Activated CD8-positive, alpha-beta T cell treated with anti-CD3 and anti-CD28 coated beads for 36 hours (primary cell): ENCODE data around the gene CFAP221. TPM values are rescaled to one million over a fixed set of nuclear protein-coding genes. Genes with fewer than 3 reads are reported as not detected.

ENCODE experiments used
- ATAC-seq: fragments of 200-7000 bp; cut with Tn5 transposase; one replicate; pipeline ENCODE4 v1.10.0; 2021; ENCODE audit warnings: mild to moderate bottlenecking, moderate library complexity
- CTCF ChIA-PET: fragments of 350-600 bp; sonication (Branson Sonifier 250); formaldehyde crosslinking; loops from one replicate; lab custom pipeline; 2021; ENCODE audit warnings: antibody characterized with exemption; lab: Charles Lee
- POLR2A ChIA-PET: fragments of 350-600 bp; sonication (Branson Sonifier 250); formaldehyde crosslinking; loops from one replicate; lab custom pipeline; 2021; ENCODE audit warnings: antibody characterized with exemption; lab: Charles Lee
- DNase-seq: peaks from one replicate; pipeline ENCODE4 v3.0.0-alpha.2; 2020
- H3K27ac Mint-ChIP-seq: one replicate; pipeline ENCODE4 v1.8.0; 2021; ENCODE audit warnings: mild to moderate bottlenecking, mixed read lengths
- H3K27me3 Mint-ChIP-seq: one replicate; pipeline ENCODE4 v1.8.0; 2021; ENCODE audit warnings: mixed read lengths
- H3K36me3 Mint-ChIP-seq: one replicate; pipeline ENCODE4 v1.8.0; 2021; ENCODE audit warnings: low read depth, mixed read lengths
- H3K4me1 Mint-ChIP-seq: one replicate; pipeline ENCODE4 v1.8.0; 2021; ENCODE audit warnings: low read depth, mixed read lengths
- H3K4me3 Mint-ChIP-seq: one replicate; pipeline ENCODE4 v1.8.0; 2021; ENCODE audit warnings: mild to moderate bottlenecking, moderate library complexity, mixed read lengths
- H3K9me3 Mint-ChIP-seq: one replicate; pipeline ENCODE4 v1.8.0; 2021; ENCODE audit warnings: mixed read lengths
- intact Hi-C: fragments of 100-400 bp; cut with micrococcal nuclease; formaldehyde crosslinking; loops from one replicate; pipeline ENCODE4 v1.10.0; 2022
- total RNA-seq, 2 experiments: library from RNA; stranded (reverse); gene quantifications; one replicate each; pipeline ENCODE4 v1.2.3, GENCODE V29; 2021
- TF ChIP-seq, protein P1 (sequence below): fragments of 200-600 bp; IDR thresholded peaks from one replicate; pipeline ENCODE4 v1.8.0; 2022; ENCODE audit warnings: antibody characterized with exemption, mild to moderate bottlenecking

The CFAP221 gene
- total RNA-seq, 2 experiments from 2014 or later = not detected

DNA sequence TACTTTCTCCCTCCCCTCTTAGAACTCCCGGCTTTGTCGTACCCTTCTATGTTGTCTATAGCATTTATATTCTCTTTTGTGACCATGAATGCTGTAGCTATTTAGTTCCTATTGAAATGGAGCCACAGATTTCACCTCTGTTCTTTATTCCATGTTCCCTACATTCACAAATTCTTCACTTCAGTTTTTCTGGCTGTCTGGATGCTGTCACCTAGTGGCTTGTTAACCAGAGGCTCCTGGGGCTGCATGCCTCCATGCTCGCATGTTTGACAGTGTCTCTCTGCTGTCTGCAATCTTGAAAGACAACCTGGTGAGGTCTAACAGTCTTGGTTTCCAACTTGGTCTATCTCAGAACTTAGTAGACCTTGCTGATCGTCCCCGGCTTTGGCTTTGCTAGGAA is 48.2 kb downstream of the CFAP221 start:
- H3K9me3 Mint-ChIP-seq = no peaks in the 10 kb centered on the region
- H3K27ac Mint-ChIP-seq = no peak overlapping the region
- H3K27me3 Mint-ChIP-seq = peaks cover 4% of the 10 kb centered on the region
- DNase-seq = no peak
- intact Hi-C loops = no loop called here
- no peak for ATAC-seq
- no peaks in the 10 kb centered on the region for H3K36me3 Mint-ChIP-seq
- ChIA-PET POLR2A (no interaction called here), CTCF (no interaction called here)
- TF ChIP-seq, protein P1, sequence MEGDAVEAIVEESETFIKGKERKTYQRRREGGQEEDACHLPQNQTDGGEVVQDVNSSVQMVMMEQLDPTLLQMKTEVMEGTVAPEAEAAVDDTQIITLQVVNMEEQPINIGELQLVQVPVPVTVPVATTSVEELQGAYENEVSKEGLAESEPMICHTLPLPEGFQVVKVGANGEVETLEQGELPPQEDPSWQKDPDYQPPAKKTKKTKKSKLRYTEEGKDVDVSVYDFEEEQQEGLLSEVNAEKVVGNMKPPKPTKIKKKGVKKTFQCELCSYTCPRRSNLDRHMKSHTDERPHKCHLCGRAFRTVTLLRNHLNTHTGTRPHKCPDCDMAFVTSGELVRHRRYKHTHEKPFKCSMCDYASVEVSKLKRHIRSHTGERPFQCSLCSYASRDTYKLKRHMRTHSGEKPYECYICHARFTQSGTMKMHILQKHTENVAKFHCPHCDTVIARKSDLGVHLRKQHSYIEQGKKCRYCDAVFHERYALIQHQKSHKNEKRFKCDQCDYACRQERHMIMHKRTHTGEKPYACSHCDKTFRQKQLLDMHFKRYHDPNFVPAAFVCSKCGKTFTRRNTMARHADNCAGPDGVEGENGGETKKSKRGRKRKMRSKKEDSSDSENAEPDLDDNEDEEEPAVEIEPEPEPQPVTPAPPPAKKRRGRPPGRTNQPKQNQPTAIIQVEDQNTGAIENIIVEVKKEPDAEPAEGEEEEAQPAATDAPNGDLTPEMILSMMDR = no peak
- H3K4me1 Mint-ChIP-seq = no peaks in the 10 kb centered on the region
- H3K4me3 Mint-ChIP-seq = no peak overlapping the region

DNA sequence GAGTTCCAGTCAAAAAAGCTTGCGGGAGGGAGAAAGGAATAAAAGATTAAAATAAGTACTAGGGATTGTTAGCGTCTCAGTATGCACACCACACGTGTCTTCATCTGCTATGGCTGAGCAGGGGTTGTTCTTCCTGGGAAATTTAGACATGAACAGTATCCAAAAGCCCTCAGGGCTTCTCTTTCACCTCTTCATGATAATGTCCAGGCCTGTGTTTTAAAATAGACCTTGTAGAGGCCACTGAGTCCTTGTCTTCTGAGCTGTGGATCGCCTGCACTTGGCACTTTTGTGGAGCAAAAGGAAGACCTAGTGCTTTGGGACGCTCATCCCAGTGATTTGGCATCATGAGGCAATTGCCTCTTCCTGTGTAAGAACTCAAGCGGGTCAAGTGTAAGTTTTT is 52.4 kb downstream of the CFAP221 start:
- ChIA-PET CTCF (no interaction called here), POLR2A (no interaction called here)
- Mint-ChIP-seq H3K36me3 (no peaks in the 10 kb centered on the region), H3K9me3 (no peaks in the 10 kb centered on the region), H3K4me3 (no peak overlapping the region), H3K4me1 (no peaks in the 10 kb centered on the region), H3K27me3 (peaks cover 2% of the 10 kb centered on the region), H3K27ac (no peak overlapping the region)
- DNase-seq (no peak), ATAC-seq (no peak)
- TF ChIP-seq, protein P1 = no peak
- intact Hi-C loops = no loop called here

DNA sequence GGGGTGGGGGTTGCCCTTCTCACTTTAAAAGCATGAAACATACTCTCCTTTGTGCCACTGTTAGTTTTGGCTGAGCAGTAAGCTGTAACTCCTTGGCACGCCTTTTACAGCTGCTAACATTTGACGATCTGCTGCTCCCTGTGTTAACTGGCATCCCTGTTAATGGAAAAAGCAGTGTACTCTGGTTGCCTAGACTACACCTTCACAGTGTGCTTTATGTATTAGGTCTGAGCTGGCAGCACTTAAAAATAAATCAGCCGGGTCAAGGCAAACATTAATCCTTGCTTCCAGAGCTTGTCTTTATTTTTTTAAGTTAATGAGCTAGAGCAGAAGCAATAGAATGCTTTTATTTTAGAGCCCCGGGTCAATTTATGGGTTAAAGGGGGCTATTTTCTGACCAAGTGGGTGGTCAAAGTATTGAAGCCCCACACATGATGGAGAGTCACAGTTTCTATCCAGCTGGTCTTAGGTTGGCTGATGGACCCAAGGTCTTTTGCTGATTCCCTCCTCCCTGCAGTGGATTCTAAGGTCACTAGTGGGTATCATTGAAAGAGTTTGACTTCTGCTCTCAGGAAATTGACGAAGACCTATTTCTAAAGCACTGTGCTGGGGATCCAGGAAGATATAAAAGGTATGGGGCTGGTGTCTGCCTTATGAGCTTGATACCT is 54.5 kb downstream of the CFAP221 start:
- DNase-seq (no peak), ATAC-seq (no peak)
- Mint-ChIP-seq H3K27ac (no peak overlapping the region), H3K36me3 (no peaks in the 10 kb centered on the region), H3K9me3 (no peaks in the 10 kb centered on the region), H3K27me3 (no peaks in the 10 kb centered on the region), H3K4me3 (no peak overlapping the region), H3K4me1 (no peaks in the 10 kb centered on the region)
- ChIA-PET POLR2A (interaction anchor here (0.6 kb wide), 1 partner anchor 9 kb away, joined by 3 read pairs; no protein-coding TSS in a partner anchor), CTCF (no interaction called here)
- intact Hi-C loops = no loop called here
- TF ChIP-seq, protein P1 = no peak

DNA sequence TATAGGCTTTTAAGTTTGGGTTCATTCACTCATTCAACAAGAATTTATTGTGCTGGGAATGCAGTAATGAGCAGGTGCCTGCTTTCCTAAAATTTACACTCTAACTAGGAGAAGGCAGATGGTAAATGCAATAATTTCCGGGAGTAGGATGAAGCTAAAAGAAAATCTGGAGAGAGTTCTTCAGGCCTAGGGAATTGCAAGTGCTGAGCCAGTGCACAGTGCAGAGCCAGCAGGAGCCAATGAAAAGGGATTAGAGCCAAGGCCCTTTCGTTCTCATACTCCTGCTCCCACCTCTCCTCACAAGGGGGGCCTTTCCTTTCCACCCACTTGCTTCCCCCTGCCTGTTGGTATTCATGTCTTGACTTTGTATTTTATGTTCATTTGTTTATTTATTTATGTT is 55.1 kb downstream of the CFAP221 start:
- Mint-ChIP-seq H3K27ac (no peak overlapping the region), H3K36me3 (no peaks in the 10 kb centered on the region), H3K9me3 (no peaks in the 10 kb centered on the region), H3K4me1 (no peaks in the 10 kb centered on the region), H3K27me3 (no peaks in the 10 kb centered on the region), H3K4me3 (no peak overlapping the region)
- TF ChIP-seq, protein P1 = no peak
- ChIA-PET POLR2A (no interaction called here), CTCF (no interaction called here)
- no peak for ATAC-seq
- no peak for DNase-seq
- intact Hi-C loops = no loop called here

DNA sequence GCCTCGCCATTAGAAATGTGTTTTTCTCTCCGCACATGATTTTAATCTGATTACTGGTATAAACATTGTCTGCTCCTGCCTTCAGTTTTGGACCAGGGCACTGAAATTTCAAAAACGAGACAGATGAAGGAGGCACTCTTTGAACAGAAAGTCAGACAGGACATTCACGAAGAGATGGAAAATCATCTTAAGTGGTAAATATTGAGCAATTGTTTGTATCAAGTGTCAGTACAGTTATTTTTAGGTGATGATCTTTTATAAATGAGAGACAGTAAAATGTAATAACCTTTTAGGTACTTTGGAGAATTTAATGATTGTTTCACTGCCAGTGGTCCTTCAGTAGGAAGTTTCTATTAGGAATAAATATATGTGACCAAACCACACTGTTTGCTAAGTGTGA is 60.8 kb downstream of the CFAP221 start:
- Mint-ChIP-seq H3K4me1 (no peaks in the 10 kb centered on the region), H3K27ac (no peak overlapping the region), H3K4me3 (no peak overlapping the region), H3K36me3 (no peaks in the 10 kb centered on the region), H3K27me3 (peaks cover 24% of the 10 kb centered on the region), H3K9me3 (no peaks in the 10 kb centered on the region)
- DNase-seq (no peak), ATAC-seq (no peak)
- intact Hi-C loops = no loop called here
- ChIA-PET CTCF (no interaction called here), POLR2A (no interaction called here)
- TF ChIP-seq, protein P1 = no peak
